WTC11 (cell line): ENCODE measurements around the gene GALNTL6. TPM values are rescaled to one million over a fixed set of nuclear protein-coding genes. Genes with fewer than 3 reads are reported as not detected.

Experiments
- ATAC-seq: fragments of 200-7000 bp; cut with Tn5 transposase; 2 replicates; pipeline ENCODE4 v1.10.0; 2021; ENCODE audit warnings: mild to moderate bottlenecking, moderate library complexity
- CTCF ChIA-PET: fragments of 300-600 bp; sonication (Branson Sonifier 250); formaldehyde crosslinking; loops from one replicate; lab custom pipeline; 2021; ENCODE audit warnings: antibody characterized with exemption; lab: Charles Lee
- POLR2A ChIA-PET: fragments of 350-600 bp; sonication (Branson Sonifier 250); formaldehyde crosslinking; loops from one replicate; lab custom pipeline; 2021; ENCODE audit warnings: antibody characterized with exemption; lab: Charles Lee
- DNase-seq: peaks from one replicate; pipeline ENCODE4 v3.0.0; 2021; ENCODE audit warnings: low spot score
- H3K27ac Mint-ChIP-seq: 2 replicates; pipeline ENCODE4 v1.8.0; 2021; ENCODE audit warnings: mixed read lengths
- H3K27me3 Mint-ChIP-seq: 2 replicates; pipeline ENCODE4 v1.8.0; 2021; ENCODE audit warnings: low read depth, mild to moderate bottlenecking, moderate library complexity, mixed read lengths
- H3K36me3 Mint-ChIP-seq: 2 replicates; pipeline ENCODE4 v1.8.0; 2021; ENCODE audit warnings: mixed read lengths
- H3K4me1 Mint-ChIP-seq: 2 replicates; pipeline ENCODE4 v1.8.0; 2022; ENCODE audit warnings: mixed read lengths
- H3K4me3 Mint-ChIP-seq: 2 replicates; pipeline ENCODE4 v1.8.0; 2021; ENCODE audit warnings: mild to moderate bottlenecking, moderate library complexity, mixed read lengths
- H3K9me3 Mint-ChIP-seq: 2 replicates; pipeline ENCODE4 v1.8.0; 2021; ENCODE audit warnings: mixed read lengths
- CREM ChIP-seq: sonication (generic); formaldehyde crosslinking; IDR thresholded peaks from 2 replicates; pipeline ENCODE4 v1.8.1; 2022; ENCODE audit warnings: mild to moderate bottlenecking, missing genetic modification reagents, moderate library complexity
- CTCF ChIP-seq: fragments of 200-600 bp; IDR thresholded peaks from 2 replicates; pipeline ENCODE4 v1.8.0; 2022; ENCODE audit warnings: antibody characterized with exemption
- E2F4 ChIP-seq: sonication (generic); formaldehyde crosslinking; IDR thresholded peaks from 2 replicates; pipeline ENCODE4 v1.8.1; 2022; ENCODE audit warnings: low read depth, mild to moderate bottlenecking, moderate library complexity, missing genetic modification reagents, borderline replicate concordance
- EMX1 ChIP-seq: fragments of 250-450 bp; sonication (Bioruptor Pico); IDR thresholded peaks from 2 replicates; pipeline ENCODE4 v1.8.0; 2021; ENCODE audit warnings: mild to moderate bottlenecking
- ERG ChIP-seq: fragments of 250-450 bp; sonication (Bioruptor Pico); IDR thresholded peaks from 2 replicates; pipeline ENCODE4 v1.8.0; 2021; ENCODE audit warnings: mild to moderate bottlenecking
- FOXJ3 ChIP-seq: sonication (generic); formaldehyde crosslinking; IDR thresholded peaks from 2 replicates; pipeline ENCODE4 v1.9.0; 2021; ENCODE audit warnings: missing genetic modification reagents, mild to moderate bottlenecking, borderline replicate concordance
- FOXP1 ChIP-seq: sonication (generic); formaldehyde crosslinking; IDR thresholded peaks from 2 replicates; pipeline ENCODE4 v1.8.0; 2022; ENCODE audit warnings: missing genetic modification reagents, mild to moderate bottlenecking, moderate library complexity, borderline replicate concordance
- FOXP4 ChIP-seq: sonication (generic); formaldehyde crosslinking; IDR thresholded peaks from 2 replicates; pipeline ENCODE4 v1.8.0; 2022; ENCODE audit warnings: mild to moderate bottlenecking, missing genetic modification reagents
- HMGA2 ChIP-seq: fragments of 250-450 bp; sonication (Bioruptor Pico); IDR thresholded peaks from 2 replicates; pipeline ENCODE4 v1.4.0; 2021; ENCODE audit warnings: mild to moderate bottlenecking, moderate library complexity
- JAZF1 ChIP-seq: fragments of 250-450 bp; sonication (Bioruptor Pico); IDR thresholded peaks from 2 replicates; pipeline ENCODE4 v1.9.0; 2021; ENCODE audit warnings: moderate library complexity, mild to moderate bottlenecking, inconsistent platforms
- JUN ChIP-seq: sonication (generic); formaldehyde crosslinking; IDR thresholded peaks from 2 replicates; pipeline ENCODE4 v1.8.0; 2023; ENCODE audit warnings: mild to moderate bottlenecking, missing genetic modification reagents
- MAX ChIP-seq: sonication (generic); formaldehyde crosslinking; IDR thresholded peaks from 2 replicates; pipeline ENCODE4 v1.8.0; 2022; ENCODE audit warnings: mild to moderate bottlenecking, missing genetic modification reagents
- NFE2L1 ChIP-seq: sonication (generic); formaldehyde crosslinking; IDR thresholded peaks from 2 replicates; pipeline ENCODE4 v1.8.1; 2023; ENCODE audit warnings: missing genetic modification reagents
- RELA ChIP-seq: sonication (generic); formaldehyde crosslinking; IDR thresholded peaks from 2 replicates; pipeline ENCODE4 v1.8.1; 2022; ENCODE audit warnings: missing genetic modification reagents, mild to moderate bottlenecking, borderline replicate concordance
- SMAD4 ChIP-seq: sonication (generic); formaldehyde crosslinking; IDR thresholded peaks from 2 replicates; pipeline ENCODE4 v1.8.0; 2022; ENCODE audit warnings: mild to moderate bottlenecking, missing genetic modification reagents
- SP1 ChIP-seq: sonication (generic); formaldehyde crosslinking; conservative IDR thresholded peaks from 2 replicates; pipeline ENCODE4 v1.8.1; 2022; ENCODE audit warnings: missing genetic modification reagents
- TCF7 ChIP-seq: sonication (generic); formaldehyde crosslinking; IDR thresholded peaks from 2 replicates; pipeline ENCODE4 v1.8.0; 2022; ENCODE audit warnings: mild to moderate bottlenecking, low read depth, missing genetic modification reagents, moderate library complexity
- TEAD4 ChIP-seq: sonication (generic); formaldehyde crosslinking; IDR thresholded peaks from 2 replicates; pipeline ENCODE4 v1.8.0; 2022; ENCODE audit warnings: mild to moderate bottlenecking, missing genetic modification reagents
- USF1 ChIP-seq: sonication (generic); formaldehyde crosslinking; IDR thresholded peaks from 2 replicates; pipeline ENCODE4 v1.8.0; 2022; ENCODE audit warnings: mild to moderate bottlenecking, missing genetic modification reagents
- ZNF121 ChIP-seq: sonication (generic); formaldehyde crosslinking; IDR thresholded peaks from 2 replicates; pipeline ENCODE4 v1.8.0; 2023; ENCODE audit warnings: missing genetic modification reagents
- ZNF138 ChIP-seq: sonication (generic); formaldehyde crosslinking; conservative IDR thresholded peaks from 2 replicates; pipeline ENCODE4 v1.8.1; 2022; ENCODE audit warnings: mild to moderate bottlenecking, moderate library complexity, missing genetic modification reagents
- ZNF232 ChIP-seq: sonication (generic); formaldehyde crosslinking; IDR thresholded peaks from 2 replicates; pipeline ENCODE4 v1.8.0; 2022; ENCODE audit warnings: mild to moderate bottlenecking, missing genetic modification reagents
- ZNF263 ChIP-seq: sonication (generic); formaldehyde crosslinking; IDR thresholded peaks from 2 replicates; pipeline ENCODE4 v1.8.1; 2022; ENCODE audit warnings: low read depth, mild to moderate bottlenecking, moderate library complexity, missing genetic modification reagents
- ZNF532 ChIP-seq: fragments of 250-450 bp; sonication (Bioruptor Pico); IDR thresholded peaks from 2 replicates; pipeline ENCODE4 v1.9.0; 2021; ENCODE audit warnings: mild to moderate bottlenecking, borderline replicate concordance
- total RNA-seq: library from RNA; stranded (reverse); gene quantifications from 3 replicates; pipeline ENCODE4 v1.2.3, GENCODE V29; 2021

The GALNTL6 gene
- total RNA-seq, 1 experiment from 2014 or later = 0.24 TPM

GRCh38 chr4:172630280-172630679, 817.1 kb downstream of the GALNTL6 start:
- Mint-ChIP-seq H3K27me3 (no peaks in the 10 kb centered on the region), H3K4me1 (peaks cover 12% of the 10 kb centered on the region), H3K9me3 (peaks cover 7% of the 10 kb centered on the region), H3K4me3 (no peak overlapping the region), H3K36me3 (no peaks in the 10 kb centered on the region), H3K27ac (no peak overlapping the region)
- CTCF ChIA-PET = no interaction called here
- DNase-seq = no peak
- POLR2A ChIA-PET = no interaction called here
- ATAC-seq = no peak
- TF ChIP-seq ZNF138 (CRISPR knock-in tag) = no peak
- no peak for TF ChIP-seq E2F4
- TF ChIP-seq TEAD4 = no peak
- no peak for TF ChIP-seq ZNF263
- no peak for TF ChIP-seq ZNF121 (CRISPR knock-in tag)
- TF ChIP-seq FOXJ3 = no peak
- TF ChIP-seq ZNF532 (CRISPR knock-in tag) = no peak
- no peak for TF ChIP-seq FOXP1 (CRISPR knock-in tag)
- no peak for TF ChIP-seq FOXP4
- TF ChIP-seq ERG (CRISPR knock-in tag) = no peak
- no peak for TF ChIP-seq MAX (CRISPR knock-in tag)
- TF ChIP-seq CREM (CRISPR knock-in tag) = no peak
- no peak for TF ChIP-seq JUN

GRCh38 chr4:172631832-172632231, 818.6 kb downstream of the GALNTL6 start:
- ATAC-seq (no peak), DNase-seq (no peak)
- H3K4me3 Mint-ChIP-seq = no peak overlapping the region
- POLR2A ChIA-PET = no interaction called here
- TF ChIP-seq TCF7 (CRISPR knock-in tag) = no peak
- no peak for TF ChIP-seq ZNF263
- no peak for TF ChIP-seq ZNF232 (CRISPR knock-in tag)
- TF ChIP-seq HMGA2 = no peak
- no peak for TF ChIP-seq SMAD4 (CRISPR knock-in tag)
- TF ChIP-seq SP1 (CRISPR knock-in tag) = no peak
- TF ChIP-seq CTCF = no peak
- no peak for TF ChIP-seq EMX1
- no peak for TF ChIP-seq NFE2L1 (CRISPR knock-in tag)
- TF ChIP-seq USF1 (CRISPR knock-in tag) = no peak
- TF ChIP-seq JAZF1 = no peak
- TF ChIP-seq RELA (CRISPR knock-in tag) = no peak
- no peaks in the 10 kb centered on the region for H3K27me3 Mint-ChIP-seq
- H3K27ac Mint-ChIP-seq = no peak overlapping the region
- peaks cover 7% of the 10 kb centered on the region for H3K9me3 Mint-ChIP-seq
- CTCF ChIA-PET = no interaction called here
- no peaks in the 10 kb centered on the region for H3K36me3 Mint-ChIP-seq
- peaks cover 12% of the 10 kb centered on the region for H3K4me1 Mint-ChIP-seq
